Activated naive CD4-positive, alpha-beta T cell treated with anti-CD3 and anti-CD28 coated beads for 36 hours (primary cell): ENCODE measurements around the gene CORO2A. TPM values are rescaled to one million over a fixed set of nuclear protein-coding genes. Genes with fewer than 3 reads are reported as not detected.
A peak's percentile ranks its signal among the peaks of the same experiment; 100 is the strongest.
"Not testable (repeated sequence)": the region's sequence is repeated elsewhere in the genome, so short reads cannot be mapped to it uniquely, and the experiment has no call there.

Source experiments
- CTCF ChIA-PET: fragments of 350-600 bp; sonication (Branson Sonifier 250); formaldehyde crosslinking; loops from one replicate; lab custom pipeline; 2021; ENCODE audit warnings: antibody characterized with exemption; lab: Charles Lee
- DNase-seq: peaks from one replicate; pipeline ENCODE4 v3.0.0-alpha.2; 2020
- H3K27ac Mint-ChIP-seq: one replicate; pipeline ENCODE4 v1.8.0; 2021; ENCODE audit warnings: mild to moderate bottlenecking, mixed read lengths
- H3K27me3 Mint-ChIP-seq: one replicate; pipeline ENCODE4 v1.8.0; 2021; ENCODE audit warnings: low read depth, mixed read lengths
- H3K36me3 Mint-ChIP-seq: one replicate; pipeline ENCODE4 v1.8.0; 2021; ENCODE audit warnings: low read depth, mixed read lengths
- H3K4me1 Mint-ChIP-seq: one replicate; pipeline ENCODE4 v1.8.0; 2021; ENCODE audit warnings: low read depth, mixed read lengths
- H3K4me3 Mint-ChIP-seq: one replicate; pipeline ENCODE4 v1.8.0; 2021; ENCODE audit warnings: mild to moderate bottlenecking, moderate library complexity, mixed read lengths
- H3K9me3 Mint-ChIP-seq: one replicate; pipeline ENCODE4 v1.8.0; 2021; ENCODE audit warnings: mixed read lengths
- intact Hi-C: fragments of 100-400 bp; cut with micrococcal nuclease; formaldehyde crosslinking; loops from one replicate; pipeline ENCODE4 v1.15.1; 2023
- total RNA-seq, 2 experiments: library from RNA; stranded (reverse); gene quantifications; one replicate each; pipeline ENCODE4 v1.2.3, GENCODE V29; 2021

Gene CORO2A
- total RNA-seq, 2 experiments from 2014 or later: 8.1 to 8.2 TPM

- Mint-ChIP-seq H3K4me1 (peaks cover 2% of the 10 kb centered on the region), H3K27ac (no peak overlapping the region), H3K27me3 (no peaks in the 10 kb centered on the region), H3K9me3 (no peaks in the 10 kb centered on the region), H3K36me3 (peaks cover 4% of the 10 kb centered on the region), H3K4me3 (no peak overlapping the region)
- intact Hi-C loops: no loop called here
- CTCF ChIA-PET: interaction anchor here (0.5 to 1.1 kb wide), 2 partner anchors 8 to 12 kb away, joined by 3 read pairs; no protein-coding TSS in a partner anchor
- DNase-seq: no peak
Observed at GRCh38 chr9:98129451-98129881, 63.0 kb downstream of the CORO2A start.

GRCh38 chr9:98128316-98128715 is 64.1 kb downstream of the CORO2A start:
- H3K4me1 Mint-ChIP-seq: peaks cover 2% of the 10 kb centered on the region
- no peak overlapping the region for H3K4me3 Mint-ChIP-seq
- CTCF ChIA-PET: interaction anchor here (0.6 to 1.0 kb wide), 2 partner anchors 16 to 204 kb away, joined by 3 read pairs; no protein-coding TSS in a partner anchor
- H3K27ac Mint-ChIP-seq: no peak overlapping the region
- no peaks in the 10 kb centered on the region for H3K9me3 Mint-ChIP-seq
- no peaks in the 10 kb centered on the region for H3K27me3 Mint-ChIP-seq
- intact Hi-C loops: no loop called here
- DNase-seq: no peak
- peaks cover 4% of the 10 kb centered on the region for H3K36me3 Mint-ChIP-seq

DNA sequence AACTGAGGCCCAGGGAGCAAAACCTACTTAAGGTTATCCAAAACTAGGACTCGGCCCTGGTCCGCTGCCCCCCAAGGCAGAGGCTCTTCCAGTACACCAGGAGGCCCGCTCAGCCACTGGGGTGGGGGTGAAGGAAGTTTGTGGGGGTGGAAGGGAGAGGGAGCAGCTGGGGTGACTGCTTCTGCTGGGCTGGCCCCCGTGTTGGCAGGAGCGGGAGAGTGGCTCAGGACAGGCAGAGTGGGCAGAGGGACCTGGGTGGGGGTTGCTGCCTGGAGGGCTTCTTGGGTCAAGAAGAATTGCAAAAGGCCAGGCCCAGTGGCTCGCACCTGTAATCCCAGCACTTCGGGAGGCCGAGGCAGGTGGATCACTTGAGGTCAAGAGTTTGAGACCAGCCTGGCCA is 65.2 kb downstream of the CORO2A start:
- peaks cover 4% of the 10 kb centered on the region for H3K36me3 Mint-ChIP-seq
- no peaks in the 10 kb centered on the region for H3K4me1 Mint-ChIP-seq
- H3K27ac Mint-ChIP-seq: no peak overlapping the region
- no peak for DNase-seq
- CTCF ChIA-PET: interaction anchor here (0.6 to 0.7 kb wide), 2 partner anchors 55 to 184 kb away, joined by 4 to 6 read pairs; no protein-coding TSS in a partner anchor
- no peaks in the 10 kb centered on the region for H3K9me3 Mint-ChIP-seq
- no peaks in the 10 kb centered on the region for H3K27me3 Mint-ChIP-seq
- H3K4me3 Mint-ChIP-seq: no peak overlapping the region
- intact Hi-C loops: no loop called here

DNA sequence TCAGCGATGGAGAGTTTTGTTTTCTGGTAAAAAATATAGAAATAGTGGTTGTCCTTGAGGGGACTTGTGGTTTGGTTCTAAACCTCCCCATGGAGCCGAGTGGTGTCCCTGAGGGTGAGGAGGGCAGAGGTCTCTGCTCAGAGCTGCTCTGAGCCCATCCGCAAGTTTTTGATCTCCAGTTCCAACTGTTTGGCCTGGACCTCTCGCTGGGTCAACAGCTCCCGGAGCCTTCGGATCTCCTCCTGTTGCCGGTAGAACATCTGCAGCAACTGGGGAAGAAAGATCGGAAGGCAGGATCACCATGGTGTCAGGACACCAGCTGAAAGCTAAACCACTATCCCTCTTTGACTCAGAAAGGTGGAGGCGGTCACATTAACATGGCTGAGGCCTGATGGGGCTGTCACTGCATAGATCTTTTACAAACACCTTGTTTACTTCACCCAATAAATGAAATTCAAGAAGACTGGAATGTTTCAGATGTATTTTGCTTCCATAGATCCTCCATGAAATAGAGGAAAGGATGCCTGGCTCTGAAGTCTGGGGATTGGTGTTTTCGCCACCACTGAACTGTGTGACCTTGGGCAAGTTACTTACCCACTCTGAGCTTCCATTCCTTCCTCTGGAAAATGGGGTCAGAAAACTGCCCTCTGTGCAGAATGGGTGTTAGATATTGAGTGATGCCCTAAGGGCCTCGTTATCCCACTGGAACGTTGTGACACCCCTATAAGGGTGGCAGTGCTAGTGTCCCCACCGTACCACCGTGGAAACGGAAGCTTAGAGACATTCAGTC is 67.6 kb downstream of the CORO2A start:
- Mint-ChIP-seq H3K27ac (no peak overlapping the region), H3K36me3 (peaks cover 4% of the 10 kb centered on the region), H3K27me3 (no peaks in the 10 kb centered on the region), H3K4me3 (no peak overlapping the region), H3K4me1 (peaks cover 21% of the 10 kb centered on the region), H3K9me3 (no peaks in the 10 kb centered on the region)
- intact Hi-C loops: no loop called here
- no peak for DNase-seq
- CTCF ChIA-PET: no interaction called here

DNA sequence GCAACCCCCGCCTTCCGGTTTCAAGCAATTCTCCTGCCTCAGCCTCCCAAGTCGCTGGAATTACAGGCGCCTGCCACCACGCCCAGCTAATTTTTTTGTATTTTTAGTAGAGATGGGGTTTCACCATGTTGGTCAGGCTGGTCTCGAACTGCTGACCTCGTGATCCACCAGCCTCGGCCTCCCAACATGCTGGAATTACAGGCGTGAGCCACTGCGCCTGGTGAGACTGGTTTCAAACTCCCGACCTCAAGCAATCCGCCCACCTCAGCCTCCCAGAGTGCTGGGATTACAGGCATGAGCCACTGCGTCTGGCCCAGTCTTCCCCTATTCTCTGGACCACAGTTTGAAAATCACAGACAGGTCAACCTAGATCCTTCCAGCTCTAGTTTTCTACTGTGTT is 68.3 kb downstream of the CORO2A start:
- CTCF ChIA-PET: interaction anchor here (0.7 kb wide), 1 partner anchor 34 kb away, joined by 4 read pairs; no protein-coding TSS in a partner anchor
- H3K4me1 Mint-ChIP-seq: peaks cover 26% of the 10 kb centered on the region
- DNase-seq, H3K36me3 Mint-ChIP-seq, H3K27me3 Mint-ChIP-seq, H3K27ac Mint-ChIP-seq, intact Hi-C loops, H3K4me3 Mint-ChIP-seq, H3K9me3 Mint-ChIP-seq: not testable (repeated sequence)

GRCh38 chr9:98121058-98121457 is 71.4 kb downstream of the CORO2A start:
- CTCF ChIA-PET: interaction anchor here (0.6 to 2.3 kb wide), 8 partner anchors 8 to 143 kb away, joined by 3 to 12 read pairs (median 3); no protein-coding TSS in a partner anchor
- Mint-ChIP-seq H3K9me3 (no peaks in the 10 kb centered on the region), H3K4me3 (no peak overlapping the region), H3K4me1 (peaks cover 40% of the 10 kb centered on the region), H3K27ac (peak overlapping the region; percentile 92), H3K36me3 (peaks cover 12% of the 10 kb centered on the region), H3K27me3 (no peaks in the 10 kb centered on the region)
- intact Hi-C loops: no loop called here
- peak; percentile 53 for DNase-seq

- Mint-ChIP-seq H3K27ac (peak overlapping the region; percentile 92), H3K9me3 (no peaks in the 10 kb centered on the region), H3K4me1 (peaks cover 40% of the 10 kb centered on the region), H3K36me3 (peaks cover 12% of the 10 kb centered on the region), H3K4me3 (peak overlapping the region; percentile 81), H3K27me3 (no peaks in the 10 kb centered on the region)
- CTCF ChIA-PET: interaction anchor here (0.7 to 2.3 kb wide), 7 partner anchors 9 to 144 kb away, joined by 3 to 12 read pairs (median 3); no protein-coding TSS in a partner anchor
- intact Hi-C loops: no loop called here
- no peak for DNase-seq
Observed at GRCh38 chr9:98120476-98120875, 72.0 kb downstream of the CORO2A start.

DNA sequence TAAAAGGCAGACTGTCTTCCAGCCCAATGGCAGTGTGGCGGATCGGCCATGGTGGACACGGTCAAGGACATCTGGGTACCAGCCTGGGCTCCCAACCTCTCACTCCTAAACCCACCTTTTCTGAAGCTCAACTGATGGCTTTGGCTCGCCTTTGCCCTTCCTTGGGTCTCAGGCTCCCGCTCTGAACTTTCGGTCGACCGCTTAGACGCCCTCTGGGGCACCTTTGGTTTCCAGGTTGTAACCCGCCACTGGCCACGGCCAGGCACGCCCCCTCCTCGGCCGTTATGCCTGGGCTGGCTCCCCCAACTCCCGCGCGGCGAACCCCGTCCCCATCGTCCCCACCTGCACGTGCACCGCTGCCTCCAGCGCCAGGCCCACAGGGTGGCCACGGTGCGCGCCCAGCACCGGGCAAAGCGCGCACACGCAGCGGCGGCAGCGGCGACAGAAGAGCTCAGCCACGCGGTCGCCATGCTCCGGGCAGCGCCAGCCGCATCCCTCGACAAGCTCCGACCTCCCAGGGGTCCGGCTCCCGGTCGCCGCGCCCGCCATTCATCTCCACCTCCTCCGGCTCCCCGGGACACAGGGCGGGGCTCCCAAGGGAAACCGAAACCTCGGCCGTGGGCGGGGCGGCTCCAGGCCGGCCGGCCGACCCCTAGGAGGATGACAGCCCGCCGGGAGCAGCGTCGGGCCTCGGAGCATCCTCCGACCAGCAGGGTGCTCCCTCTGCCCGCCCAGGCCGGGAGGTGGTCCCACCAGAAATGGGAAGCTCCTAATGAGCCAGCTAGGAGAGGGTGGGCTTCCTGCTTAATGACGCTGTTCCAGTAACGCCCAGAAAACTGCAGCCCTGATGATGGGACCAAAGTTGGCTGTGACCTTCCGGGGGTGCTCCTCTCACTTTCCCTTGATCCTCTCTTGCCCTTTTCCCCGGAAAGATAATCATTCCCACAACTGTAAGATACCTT is 73.5 kb downstream of the CORO2A start, which contains the start of gene TRIM14:
TRIM14 (minus strand) TSS at position 583 of the 962 bp plus-strand sequence; CDS start at position 549, 34 bp downstream.
- Mint-ChIP-seq H3K4me3 (peak within 1 kb of the TSS; percentile 81), H3K4me1 (peaks cover 44% of the 10 kb centered on the region), H3K27me3 (no peaks in the 10 kb centered on the region), H3K36me3 (peaks cover 12% of the 10 kb centered on the region), H3K9me3 (no peaks in the 10 kb centered on the region), H3K27ac (peak within 1 kb of the TSS; percentile 92)
- intact Hi-C loops: loop anchor here (1.0 to 5.0 kb wide), 9 partner anchors 10 to 196 kb away; partner anchors contain the start of genes ANP32B and TBC1D2
- CTCF ChIA-PET: interaction anchor here (0.6 to 2.7 kb wide), 15 partner anchors 9 to 218 kb away, joined by 3 to 10 read pairs (median 5); partner anchors contain the start of genes TBC1D2 and TRMO
- peak; percentile 60 for DNase-seq

DNA sequence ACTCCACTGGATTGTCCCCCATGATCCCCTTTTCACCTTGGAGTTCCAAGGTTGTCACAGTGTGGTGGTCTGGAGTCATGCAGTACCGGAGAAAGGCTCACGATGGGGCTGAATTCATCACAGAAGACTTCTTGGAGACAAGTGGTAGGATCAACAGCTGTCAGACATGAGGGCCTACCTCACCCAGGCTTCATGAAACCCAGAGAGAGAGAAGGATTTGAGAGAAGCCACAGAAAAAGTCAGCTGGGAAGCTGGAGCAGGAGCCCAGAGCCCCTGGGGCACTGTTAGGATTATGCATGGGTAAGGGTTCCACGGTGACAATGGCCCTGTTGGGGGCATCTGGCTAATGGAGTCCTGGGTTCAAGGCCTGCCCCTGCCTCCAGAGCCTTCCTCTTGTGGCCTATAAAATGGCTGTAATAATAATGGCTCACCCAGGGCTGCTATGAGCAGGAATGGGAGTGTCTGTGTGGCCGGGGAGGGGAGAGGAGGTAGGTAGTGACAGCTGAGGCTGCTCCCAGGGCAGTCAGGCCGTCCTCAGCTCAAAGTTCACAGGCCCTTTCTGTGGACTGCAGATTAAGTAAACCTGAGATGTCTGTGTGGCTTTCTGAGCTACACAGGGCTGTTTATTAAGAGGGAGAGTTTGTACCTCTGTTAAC is 74.3 kb downstream of the CORO2A start:
- no peaks in the 10 kb centered on the region for H3K27me3 Mint-ChIP-seq
- peaks cover 12% of the 10 kb centered on the region for H3K36me3 Mint-ChIP-seq
- H3K4me1 Mint-ChIP-seq: peaks cover 44% of the 10 kb centered on the region
- no peaks in the 10 kb centered on the region for H3K9me3 Mint-ChIP-seq
- H3K4me3 Mint-ChIP-seq: peak overlapping the region; percentile 81
- intact Hi-C loops: loop anchor here (1.0 to 5.0 kb wide), 9 partner anchors 9 to 195 kb away; partner anchors contain the start of genes ANP32B and TBC1D2
- peak; percentile 77 for DNase-seq
- CTCF ChIA-PET: interaction anchor here (0.6 to 2.7 kb wide), 15 partner anchors 8 to 217 kb away, joined by 3 to 10 read pairs (median 5); partner anchors contain the start of genes TBC1D2 and TRMO
- H3K27ac Mint-ChIP-seq: peak overlapping the region; percentile 92

DNA sequence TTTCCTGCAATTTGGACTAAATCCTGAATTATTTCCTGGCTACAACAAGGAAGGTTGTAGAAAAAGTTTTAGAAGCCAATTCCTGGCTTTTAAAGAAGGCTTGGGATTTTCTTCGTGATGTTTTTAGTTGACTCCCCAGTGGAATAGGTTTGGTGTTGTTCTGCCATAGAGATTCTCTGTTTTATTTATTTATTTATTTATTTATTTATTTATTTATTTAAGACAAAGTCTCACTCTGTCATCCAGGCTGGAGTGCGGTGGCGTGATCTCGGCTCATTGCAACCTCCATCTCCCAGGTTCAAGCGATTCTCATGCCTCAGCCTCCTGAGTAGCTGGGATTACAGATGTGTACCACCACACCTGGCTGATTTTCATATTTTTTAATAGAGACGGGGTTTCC is 75.3 kb downstream of the CORO2A start:
- CTCF ChIA-PET: interaction anchor here (1.4 to 2.7 kb wide), 5 partner anchors 9 to 194 kb away, joined by 4 to 8 read pairs (median 7); partner anchors contain the start of genes TBC1D2 and TRMO
- not testable (repeated sequence) for DNase-seq, H3K9me3 Mint-ChIP-seq, H3K27me3 Mint-ChIP-seq, H3K4me3 Mint-ChIP-seq
- H3K36me3 Mint-ChIP-seq: peaks cover 14% of the 10 kb centered on the region
- intact Hi-C loops: loop anchor here (5.0 kb wide), 1 partner anchor 135 kb away; the partner anchor contains the start of gene ANP32B
- H3K27ac Mint-ChIP-seq: peak overlapping the region; percentile 92
- H3K4me1 Mint-ChIP-seq: peaks cover 47% of the 10 kb centered on the region

GRCh38 chr9:98109052-98109451 is 83.4 kb downstream of the CORO2A start:
- peak; percentile 51 for DNase-seq
- H3K4me1 Mint-ChIP-seq: peaks cover 69% of the 10 kb centered on the region
- no peaks in the 10 kb centered on the region for H3K27me3 Mint-ChIP-seq
- peak overlapping the region; percentile 94 for H3K27ac Mint-ChIP-seq
- no peak overlapping the region for H3K4me3 Mint-ChIP-seq
- intact Hi-C loops: loop anchor here (1.0 to 10.0 kb wide), 2 partner anchors 9 to 996 kb away; partner anchors contain the start of gene TGFBR1
- CTCF ChIA-PET: interaction anchor here (0.9 to 1.4 kb wide), 2 partner anchors 35 to 96 kb away, joined by 3 to 4 read pairs; no protein-coding TSS in a partner anchor
- peaks cover 4% of the 10 kb centered on the region for H3K9me3 Mint-ChIP-seq
- peaks cover 49% of the 10 kb centered on the region for H3K36me3 Mint-ChIP-seq
